DOHH2 (cell line): ENCODE results near the gene RPH3AL.
"Not testable (repeated sequence)": the region's sequence is repeated elsewhere in the genome, so short reads cannot be mapped to it uniquely, and the experiment has no call there.

Source experiments
- EZH2phosphoT487 ChIP-seq: fragments of 200-600 bp; sonication (generic); IDR thresholded peaks from 2 replicates; pipeline ENCODE4 v1.6.1; 2017; ENCODE audit warnings: borderline replicate concordance, mild to moderate bottlenecking, antibody characterized with exemption, low read length, moderate library complexity, mixed read lengths
- TF ChIP-seq, protein P1 (sequence below): fragments of 200-600 bp; sonication (generic); IDR thresholded peaks from one replicate; pipeline ENCODE4 v1.5.1; 2014; ENCODE audit warnings: antibody characterized with exemption, mild to moderate bottlenecking, low read depth, low read length; ENCODE audit not compliant: poor library complexity, severe bottlenecking

DNA sequence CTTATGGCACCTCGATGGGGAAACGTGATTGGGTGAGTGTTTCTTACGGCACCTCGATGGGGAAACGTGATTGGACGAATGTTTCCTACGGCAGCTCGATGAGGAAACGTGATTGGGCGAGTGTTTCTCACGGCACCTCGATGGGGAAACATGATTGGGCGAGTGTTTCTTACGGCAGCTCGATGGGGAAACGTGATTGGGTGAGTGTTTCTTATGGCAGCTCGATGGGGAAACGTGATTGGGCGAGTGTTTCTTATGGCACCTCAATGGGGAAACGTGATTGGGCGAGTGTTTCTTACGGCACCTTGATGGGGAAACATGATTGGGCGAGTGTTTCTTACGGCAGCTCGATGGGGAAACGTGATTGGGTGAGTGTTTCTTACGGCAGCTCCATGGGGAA lies 146.1 kb downstream of the RPH3AL start:
- TF ChIP-seq, protein P1, sequence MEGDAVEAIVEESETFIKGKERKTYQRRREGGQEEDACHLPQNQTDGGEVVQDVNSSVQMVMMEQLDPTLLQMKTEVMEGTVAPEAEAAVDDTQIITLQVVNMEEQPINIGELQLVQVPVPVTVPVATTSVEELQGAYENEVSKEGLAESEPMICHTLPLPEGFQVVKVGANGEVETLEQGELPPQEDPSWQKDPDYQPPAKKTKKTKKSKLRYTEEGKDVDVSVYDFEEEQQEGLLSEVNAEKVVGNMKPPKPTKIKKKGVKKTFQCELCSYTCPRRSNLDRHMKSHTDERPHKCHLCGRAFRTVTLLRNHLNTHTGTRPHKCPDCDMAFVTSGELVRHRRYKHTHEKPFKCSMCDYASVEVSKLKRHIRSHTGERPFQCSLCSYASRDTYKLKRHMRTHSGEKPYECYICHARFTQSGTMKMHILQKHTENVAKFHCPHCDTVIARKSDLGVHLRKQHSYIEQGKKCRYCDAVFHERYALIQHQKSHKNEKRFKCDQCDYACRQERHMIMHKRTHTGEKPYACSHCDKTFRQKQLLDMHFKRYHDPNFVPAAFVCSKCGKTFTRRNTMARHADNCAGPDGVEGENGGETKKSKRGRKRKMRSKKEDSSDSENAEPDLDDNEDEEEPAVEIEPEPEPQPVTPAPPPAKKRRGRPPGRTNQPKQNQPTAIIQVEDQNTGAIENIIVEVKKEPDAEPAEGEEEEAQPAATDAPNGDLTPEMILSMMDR = not testable (repeated sequence)
- TF ChIP-seq EZH2phosphoT487 = not testable (repeated sequence)
